Measurements from ENCODE around the gene TENT4A. TPM values are rescaled to one million over a fixed set of nuclear protein-coding genes. Genes with fewer than 3 reads are reported as not detected.

TENT4A gene
- total and polyA plus RNA-seq, 10 of the 15 experiments (the other 5 are each of a cell fraction or from before 2014, with no cell fraction given): 1.4 to 30.6 (median 12.5) TPM

DNA sequence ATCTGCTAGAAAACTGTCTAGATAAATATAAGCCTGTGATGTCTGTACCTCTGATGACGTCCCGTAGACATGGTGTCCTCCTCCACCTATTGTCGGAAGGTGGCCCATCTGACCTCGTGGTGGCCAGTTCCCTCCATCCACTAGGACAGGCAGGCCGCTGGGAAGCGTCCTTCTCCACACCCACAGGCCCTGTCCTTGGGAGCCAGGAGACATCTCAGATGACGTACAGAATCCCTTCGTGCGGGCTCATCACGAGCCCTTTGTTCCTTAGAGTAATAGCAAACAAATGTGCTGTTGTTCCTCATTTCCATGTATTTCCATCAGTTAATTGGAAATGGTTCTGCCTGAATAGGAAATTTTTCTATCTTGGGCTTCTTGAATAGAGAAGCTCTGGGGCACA lies 38.3 kb upstream of the TENT4A start (continued):
- TF ChIP-seq, protein P1, sequence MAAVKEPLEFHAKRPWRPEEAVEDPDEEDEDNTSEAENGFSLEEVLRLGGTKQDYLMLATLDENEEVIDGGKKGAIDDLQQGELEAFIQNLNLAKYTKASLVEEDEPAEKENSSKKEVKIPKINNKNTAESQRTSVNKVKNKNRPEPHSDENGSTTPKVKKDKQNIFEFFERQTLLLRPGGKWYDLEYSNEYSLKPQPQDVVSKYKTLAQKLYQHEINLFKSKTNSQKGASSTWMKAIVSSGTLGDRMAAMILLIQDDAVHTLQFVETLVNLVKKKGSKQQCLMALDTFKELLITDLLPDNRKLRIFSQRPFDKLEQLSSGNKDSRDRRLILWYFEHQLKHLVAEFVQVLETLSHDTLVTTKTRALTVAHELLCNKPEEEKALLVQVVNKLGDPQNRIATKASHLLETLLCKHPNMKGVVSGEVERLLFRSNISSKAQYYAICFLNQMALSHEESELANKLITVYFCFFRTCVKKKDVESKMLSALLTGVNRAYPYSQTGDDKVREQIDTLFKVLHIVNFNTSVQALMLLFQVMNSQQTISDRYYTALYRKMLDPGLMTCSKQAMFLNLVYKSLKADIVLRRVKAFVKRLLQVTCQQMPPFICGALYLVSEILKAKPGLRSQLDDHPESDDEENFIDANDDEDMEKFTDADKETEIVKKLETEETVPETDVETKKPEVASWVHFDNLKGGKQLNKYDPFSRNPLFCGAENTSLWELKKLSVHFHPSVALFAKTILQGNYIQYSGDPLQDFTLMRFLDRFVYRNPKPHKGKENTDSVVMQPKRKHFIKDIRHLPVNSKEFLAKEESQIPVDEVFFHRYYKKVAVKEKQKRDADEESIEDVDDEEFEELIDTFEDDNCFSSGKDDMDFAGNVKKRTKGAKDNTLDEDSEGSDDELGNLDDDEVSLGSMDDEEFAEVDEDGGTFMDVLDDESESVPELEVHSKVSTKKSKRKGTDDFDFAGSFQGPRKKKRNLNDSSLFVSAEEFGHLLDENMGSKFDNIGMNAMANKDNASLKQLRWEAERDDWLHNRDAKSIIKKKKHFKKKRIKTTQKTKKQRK (IDR thresholded peaks at IDR 0.05; ENCODE audit: low read depth, low read length): no peak
- TF ChIP-seq NFXL1 (IDR thresholded peaks at IDR 0.05; ENCODE audit: borderline replicate concordance) (no peak), SIN3A (IDR thresholded peaks at IDR 0.05; ENCODE audit: low read depth, low read length) (no peak), ASH2L (IDR thresholded peaks at IDR 0.05; ENCODE audit: borderline replicate concordance, low read depth) (no peak), SPI1 (IDR thresholded peaks at IDR 0.05; ENCODE audit: borderline replicate concordance, insufficient read depth, low read depth, low read length) (no peak), SIX5 (IDR thresholded peaks at IDR 0.05; ENCODE audit: low read depth, low read length, severe bottlenecking) (no peak), KLF5 (IDR thresholded peaks at IDR 0.05; ENCODE audit: partially characterized antibody) (no peak)

DNA sequence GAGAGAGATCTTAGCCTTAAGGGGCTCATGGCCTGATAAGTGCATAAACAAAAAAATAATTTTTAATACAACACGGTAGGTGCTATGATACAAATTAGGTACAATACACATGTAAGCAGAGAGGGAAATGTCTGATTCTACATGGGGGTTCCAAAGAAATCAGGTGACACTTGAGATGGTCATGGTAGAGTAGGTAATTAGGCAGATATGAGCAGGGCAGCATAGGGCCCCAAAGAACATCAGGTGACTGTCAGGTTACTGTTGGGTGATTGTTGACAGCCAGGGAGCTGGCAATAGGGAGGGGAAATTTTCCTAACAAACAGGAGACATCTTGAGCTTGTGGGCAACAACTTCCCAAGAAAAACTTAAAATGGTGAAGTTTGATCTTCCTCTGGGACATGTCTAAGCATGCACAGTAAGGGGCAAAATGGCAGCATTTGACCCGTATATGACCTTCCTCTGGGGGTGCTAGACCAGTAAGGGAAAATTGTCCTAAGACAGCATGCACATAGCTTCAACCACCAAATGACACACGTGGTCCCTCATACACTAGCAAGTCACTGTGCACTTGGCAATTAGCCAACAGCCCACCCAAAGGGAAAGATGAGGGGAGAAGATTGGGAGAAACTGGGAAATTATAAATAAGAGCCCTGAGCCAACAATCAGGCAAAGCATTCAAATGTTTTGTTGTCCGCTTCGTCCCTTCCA lies 37.3 kb upstream of the TENT4A start:
- in situ Hi-C loops (cut with MboI) (no loop called here), intact Hi-C loops (cut with micrococcal nuclease; ENCODE audit: unreplicated experiment) (no loop called here)
- ChIA-PET POLR2A (no interaction called here), CTCF (no interaction called here), RAD21 (ENCODE audit: unreplicated experiment) (no interaction called here), SMC1A (ENCODE audit: uncharacterized antibody, unreplicated experiment) (interaction anchor here (0.6 to 1.0 kb wide), 2 partner anchors 18 to 1710 kb away, joined by 3 to 4 read pairs; no protein-coding TSS in a partner anchor)
- no peaks in the 10 kb centered on the region for H3K79me2 ChIP-seq (ENCODE audit: control insufficient read depth, insufficient read depth, low read length)
- H2AFZ ChIP-seq (ENCODE audit: control insufficient read depth, low read depth, low read length): no peak overlapping the region
- DNase-seq (ENCODE audit: low read depth, low spot score): no peak
- no peaks in the 10 kb centered on the region for H4K20me1 ChIP-seq (ENCODE audit: control insufficient read depth, insufficient read depth)
- peak; percentile 38; the same call in 1 of the 3 replicates for ATAC-seq
- no peak overlapping the region for H3K9ac ChIP-seq (ENCODE audit: control insufficient read depth, insufficient read depth, low read length)
- no peak overlapping the region for H3K4me3 ChIP-seq
- no peaks in the 10 kb centered on the region for H3K27me3 ChIP-seq (replicated peaks in 1 of 2; ENCODE audit: control insufficient read depth in 2 of 2, insufficient read depth in 2 of 2, low read length in 1 of 2)
- no peak for FAIRE-seq
- H3K4me1 ChIP-seq (ENCODE audit: control insufficient read depth, insufficient read depth, low read length): no peaks in the 10 kb centered on the region
- no peaks in the 10 kb centered on the region; the same call in 2 of the 3 replicates for H3K9me3 ChIP-seq (replicated peaks; ENCODE audit: control insufficient read depth, insufficient read depth, low read length)
- no peak overlapping the region for H3K4me2 ChIP-seq (ENCODE audit: control insufficient read depth, insufficient read depth)
- no peak overlapping the region for H3K27ac ChIP-seq (ENCODE audit: control insufficient read depth, insufficient read depth)
- no peak for TF ChIP-seq RCOR1 (conservative IDR thresholded peaks at IDR 0.05; ENCODE audit: low read depth, low read length)
- peak; percentile 37; the same call in 1 of the 2 replicates for TF ChIP-seq NR2F1 (conservative IDR thresholded peaks at IDR 0.05)
- 0 out of 2 replicates have a peak, but pooled peaks have one; percentile 48 for TF ChIP-seq YY1 (IDR thresholded peaks at IDR 0.05; ENCODE audit: low read depth, low read length)
- no peaks in the 10 kb centered on the region; a peak in 1 of 4 replicates for H3K36me3 ChIP-seq (ENCODE audit: control insufficient read depth in 2 of 2, insufficient read depth in 2 of 2, low read length in 1 of 2)
- BruUV-seq (replicated peaks): no TSS peak
- WGBS (ENCODE audit: insufficient coverage, insufficient replicate concordance, low lambda C conversion rate, missing lambda C conversion rate): 90% methylated on average over 5 of the region's 5 CpGs
